Activated CD8-positive, alpha-beta T cell treated with anti-CD3 and anti-CD28 coated beads, Interleukin-2, amount 10 ng/mL, durations not matched to agents 7 days and 5 days (primary cell): ENCODE results near the gene TBL1XR1. TPM values are rescaled to one million over a fixed set of nuclear protein-coding genes. Genes with fewer than 3 reads are reported as not detected.

Source experiments
- ATAC-seq: fragments of 150-1000 bp; cut with Tn5 transposase; one replicate; pipeline ENCODE4 v1.10.0; 2021; ENCODE audit warnings: moderate library complexity
- CTCF ChIA-PET: fragments of 350-600 bp; sonication (Branson Sonifier 250); formaldehyde crosslinking; loops from one replicate; lab custom pipeline; 2021; ENCODE audit warnings: antibody characterized with exemption; lab: Charles Lee
- POLR2A ChIA-PET: fragments of 350-600 bp; sonication (Branson Sonifier 250); formaldehyde crosslinking; loops from one replicate; lab custom pipeline; 2021; ENCODE audit warnings: antibody characterized with exemption; lab: Charles Lee
- DNase-seq: peaks from one replicate; pipeline ENCODE4 v3.0.0-alpha.2; 2020
- H3K27ac Mint-ChIP-seq: one replicate; pipeline ENCODE4 v1.8.0; 2021; ENCODE audit warnings: mild to moderate bottlenecking, mixed read lengths
- H3K27me3 Mint-ChIP-seq: one replicate; pipeline ENCODE4 v1.8.0; 2021; ENCODE audit warnings: low read depth, mixed read lengths
- H3K36me3 Mint-ChIP-seq: one replicate; pipeline ENCODE4 v1.8.0; 2021; ENCODE audit warnings: low read depth, mixed read lengths
- H3K4me1 Mint-ChIP-seq: one replicate; pipeline ENCODE4 v1.8.0; 2021; ENCODE audit warnings: low read depth, mixed read lengths
- H3K4me3 Mint-ChIP-seq: one replicate; pipeline ENCODE4 v1.8.0; 2021; ENCODE audit warnings: mild to moderate bottlenecking, mixed read lengths
- H3K9me3 Mint-ChIP-seq: one replicate; pipeline ENCODE4 v1.8.0; 2022; ENCODE audit warnings: mixed read lengths; ENCODE audit not compliant: insufficient read depth
- total RNA-seq, 2 experiments: library from RNA; stranded (reverse); gene quantifications; one replicate each; pipeline ENCODE4 v1.2.3, GENCODE V29; 2021

Gene TBL1XR1
- total RNA-seq, 2 experiments from 2014 or later = 165 to 166 TPM

GRCh38 chr3:176969506-176969905 lies 227.8 kb downstream of the TBL1XR1 start:
- ChIA-PET CTCF (no interaction called here), POLR2A (no interaction called here)
- no peak overlapping the region for H3K4me3 Mint-ChIP-seq
- DNase-seq = no peak
- H3K36me3 Mint-ChIP-seq = peaks cover 3% of the 10 kb centered on the region
- ATAC-seq = no peak
- peaks cover 17% of the 10 kb centered on the region for H3K4me1 Mint-ChIP-seq
- H3K27ac Mint-ChIP-seq = no peak overlapping the region
- H3K9me3 Mint-ChIP-seq = no peaks in the 10 kb centered on the region
- H3K27me3 Mint-ChIP-seq = peaks cover 5% of the 10 kb centered on the region
